Right cardiac atrium (tissue), 5 donors: ENCODE data around the gene NME5. TPM values are rescaled to one million over a fixed set of nuclear protein-coding genes. Genes with fewer than 3 reads are reported as not detected.
A peak's percentile ranks its signal among the peaks of the same experiment; 100 is the strongest.
"Not testable (repeated sequence)": the region's sequence is repeated elsewhere in the genome, so short reads cannot be mapped to it uniquely, and the experiment has no call there.

Experiments
- ATAC-seq, 2 donors: fragments of 200-7000 bp; cut with Tn5 transposase; one replicate each; pipeline versions ENCODE4 v1.8.0 to v1.9.1; 2020; ENCODE audit warnings: moderate library complexity in 2 of 2, mild to moderate bottlenecking in 1 of 2
- DNase-seq, 3 donors: peaks; one replicate each; pipeline ENCODE4 v3.0.0-alpha.2; 2020
- H3K27ac ChIP-seq: one replicate; pipeline ENCODE4 v1.5.1; 2013; ENCODE audit warnings: mild to moderate bottlenecking, low read length, control low read depth, moderate library complexity
- H3K27me3 ChIP-seq: one replicate; pipeline ENCODE4 v1.6.1; 2013; ENCODE audit not compliant: control insufficient read depth, insufficient read depth
- H3K4me1 ChIP-seq: one replicate; pipeline ENCODE4 v1.6.1; 2013; ENCODE audit warnings: low read length; ENCODE audit not compliant: control insufficient read depth, insufficient read depth
- H3K4me3 ChIP-seq: one replicate; pipeline ENCODE4 v1.5.1; 2013; ENCODE audit warnings: low read length, control low read depth
- H3K9me3 ChIP-seq: one replicate; pipeline ENCODE4 v1.6.1; 2013; ENCODE audit warnings: low read length; ENCODE audit not compliant: control insufficient read depth
- WGBS: extraction: QIAGEN DNeasy Blood & Tissue Kit; methylation state at CpG from one replicate; pipeline ENCODE4 v1.1.7; 2013; 5-methylcytosine and 5-hydroxymethylcytosine counted together
- intact Hi-C, 4 donors: fragments of 100-400 bp; cut with DNase I; formaldehyde crosslinking; loops; one replicate each; pipeline versions ENCODE4 v1.11.0 to v1.14.0; 2022 to 2023
- polyA plus RNA-seq: library from polyadenylated mRNA; stranded (reverse); fragments of 200-250 nt; gene quantifications from one replicate; pipeline ENCODE4 v1.2.3, GENCODE V29; 2013
- total RNA-seq, 4 donors: library from RNA; stranded (reverse); fragmentation: NEBNext Ultra II Directional; extraction: Animal tissue kit (Norgen Biotek cat#: 25700); gene quantifications; one replicate each; pipeline ENCODE4 v1.2.1, GENCODE V29; 2021
- donor health status: healthy with polysubstance abuse.
- donor health status: DM: no; HTN: yes; CAD: no.
- donor health status: DM: no; HTN: no; CAD: no.
- donor health status: DM: no; HTN: yes; CAD: no; lungs with severe emphysema.
- donor health status: DM: yes; HTN: yes; CAD: no.

NME5 gene
- total and polyA plus RNA-seq, 5 donors, result 5.0 to 6.8 (median 6.1) TPM

- no peak for DNase-seq
- Histone ChIP-seq H3K4me3 (no peak overlapping the region), H3K4me1 (no peaks in the 10 kb centered on the region), H3K27me3 (no peaks in the 10 kb centered on the region), H3K27ac (no peak overlapping the region), H3K9me3 (no peaks in the 10 kb centered on the region)
- ATAC-seq, result no peak
- intact Hi-C loops, result no loop called here
Observed at GRCh38 chr5:138170299-138170698, 31.1 kb upstream of the NME5 start.

GRCh38 chr5:138169124-138169523, 29.9 kb upstream of the NME5 start:
- ATAC-seq, result no peak
- H3K27ac ChIP-seq, result no peak overlapping the region
- no peaks in the 10 kb centered on the region for H3K4me1 ChIP-seq
- WGBS, result 91% methylated on average over 5 of the region's 5 CpGs
- H3K4me3 ChIP-seq, result no peak overlapping the region
- intact Hi-C loops, result no loop called here
- H3K27me3 ChIP-seq, result no peaks in the 10 kb centered on the region
- no peak for DNase-seq
- H3K9me3 ChIP-seq, result no peaks in the 10 kb centered on the region

DNA sequence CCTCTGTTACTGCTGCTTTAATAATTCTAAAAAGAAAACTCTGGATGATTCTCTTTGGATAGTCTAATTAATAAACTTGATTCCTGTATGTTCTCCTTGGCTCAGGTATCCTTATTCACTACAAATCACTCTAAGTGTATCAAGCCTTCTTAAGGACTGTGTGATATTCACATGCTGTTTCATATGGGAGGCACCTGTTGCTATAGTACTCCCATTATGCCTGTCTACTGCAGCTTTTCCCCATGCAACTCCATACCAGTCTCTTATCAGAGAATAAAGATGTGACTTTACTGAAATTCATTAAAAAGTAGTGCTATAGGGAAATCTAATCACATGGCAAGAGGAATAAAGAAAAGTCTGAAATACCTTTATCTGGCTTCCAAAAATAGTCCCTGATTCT, 24.5 kb upstream of the NME5 start:
- ATAC-seq, result no peak

DNA sequence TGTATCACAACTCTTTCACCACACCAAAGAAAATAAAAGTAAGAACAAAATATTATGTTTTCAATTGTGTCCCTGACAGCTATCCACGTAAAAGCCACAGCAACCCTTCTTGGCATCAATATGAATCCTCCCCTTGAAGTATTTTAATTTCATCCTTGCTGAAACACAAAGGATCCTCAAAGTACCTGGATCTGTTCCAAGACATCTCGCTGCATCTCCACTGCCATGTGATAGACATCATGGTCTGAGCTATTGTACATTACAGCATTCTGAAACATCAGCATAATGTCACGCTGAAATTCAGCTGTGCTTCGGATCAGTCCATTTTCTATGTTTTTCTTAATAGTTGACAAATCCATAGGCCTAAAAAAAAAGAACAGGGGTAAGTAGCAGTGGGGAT, 21.5 kb upstream of the NME5 start:
- DNase-seq (no peak), ATAC-seq (no peak)
- no peak overlapping the region for H3K4me3 ChIP-seq
- WGBS, result 91% methylated on average over 4 of the region's 4 CpGs
- H3K27me3 ChIP-seq, result no peaks in the 10 kb centered on the region
- H3K27ac ChIP-seq, result no peak overlapping the region
- no peaks in the 10 kb centered on the region for H3K4me1 ChIP-seq
- H3K9me3 ChIP-seq, result no peaks in the 10 kb centered on the region
- intact Hi-C loops, result no loop called here

More for the DNA sequence above, 24.5 kb upstream of the NME5 start:
- no peak for DNase-seq
- Histone ChIP-seq H3K27ac (no peak overlapping the region), H3K9me3 (no peaks in the 10 kb centered on the region), H3K27me3 (no peaks in the 10 kb centered on the region), H3K4me1 (no peaks in the 10 kb centered on the region), H3K4me3 (no peak overlapping the region)
- intact Hi-C loops, result no loop called here

GRCh38 chr5:138159666-138160065, 20.4 kb upstream of the NME5 start:
- H3K27me3 ChIP-seq, result no peaks in the 10 kb centered on the region
- no peaks in the 10 kb centered on the region for H3K9me3 ChIP-seq
- no peak overlapping the region for H3K27ac ChIP-seq
- ATAC-seq (no peak), DNase-seq (no peak)
- H3K4me1 ChIP-seq, result no peaks in the 10 kb centered on the region
- WGBS, result 90% methylated on average over 5 of the region's 5 CpGs
- intact Hi-C loops, result no loop called here
- H3K4me3 ChIP-seq, result no peak overlapping the region

GRCh38 chr5:138157626-138158025, 18.4 kb upstream of the NME5 start:
- ATAC-seq, result no peak
- Histone ChIP-seq H3K4me3 (no peak overlapping the region), H3K4me1 (no peaks in the 10 kb centered on the region), H3K27me3 (no peaks in the 10 kb centered on the region), H3K9me3 (no peaks in the 10 kb centered on the region), H3K27ac (no peak overlapping the region)
- no peak for DNase-seq
- intact Hi-C loops, result no loop called here
- WGBS, result 73% methylated on average over 1 of the region's 1 CpG

GRCh38 chr5:138155977-138156376, 16.7 kb upstream of the NME5 start:
- 96% methylated on average over 9 of the region's 9 CpGs for WGBS
- not testable (repeated sequence) for DNase-seq

GRCh38 chr5:138149530-138149929, 10.3 kb upstream of the NME5 start:
- DNase-seq (no peak), ATAC-seq (no peak)
- intact Hi-C loops, result no loop called here
- Histone ChIP-seq H3K4me1 (no peaks in the 10 kb centered on the region), H3K27me3 (no peaks in the 10 kb centered on the region), H3K27ac (no peak overlapping the region), H3K4me3 (no peak overlapping the region), H3K9me3 (no peaks in the 10 kb centered on the region)
- WGBS, result 46% methylated on average over 3 of the region's 3 CpGs

More at GRCh38 chr5:138155977-138156376, 16.7 kb upstream of the NME5 start:
- H3K27me3 ChIP-seq, ATAC-seq, H3K4me1 ChIP-seq, H3K9me3 ChIP-seq, intact Hi-C loops, H3K4me3 ChIP-seq, H3K27ac ChIP-seq: not testable (repeated sequence)

- intact Hi-C loops, result no loop called here
Observed at GRCh38 chr5:138148811-138149210, 9.6 kb upstream of the NME5 start.

GRCh38 chr5:138143578-138143977, 4.3 kb upstream of the NME5 start:
- intact Hi-C loops, H3K4me3 ChIP-seq, H3K27me3 ChIP-seq, H3K4me1 ChIP-seq, ATAC-seq, H3K9me3 ChIP-seq, H3K27ac ChIP-seq, DNase-seq: not testable (repeated sequence)
- WGBS, result 89% methylated on average over 6 of the region's 6 CpGs

More at GRCh38 chr5:138148811-138149210, 9.6 kb upstream of the NME5 start:
- ATAC-seq (peak; percentile 89 to 97), DNase-seq (peak; percentile 63 to 78 (median 65))
- H3K4me3 ChIP-seq, result no peak overlapping the region
- 43% methylated on average over 1 of the region's 1 CpG for WGBS
- no peaks in the 10 kb centered on the region for H3K27me3 ChIP-seq
- H3K4me1 ChIP-seq, result no peaks in the 10 kb centered on the region
- H3K9me3 ChIP-seq, result no peaks in the 10 kb centered on the region
- H3K27ac ChIP-seq, result no peak overlapping the region

GRCh38 chr5:138141734-138142133, 2.5 kb upstream of the NME5 start:
- Histone ChIP-seq H3K27me3 (no peaks in the 10 kb centered on the region), H3K9me3 (no peaks in the 10 kb centered on the region), H3K4me3 (no peak overlapping the region), H3K27ac (no peak overlapping the region), H3K4me1 (no peaks in the 10 kb centered on the region)
- ATAC-seq (no peak), DNase-seq (no peak)
- intact Hi-C loops, result no loop called here
- WGBS, result 69% methylated on average over 1 of the region's 1 CpG

GRCh38 chr5:138140268-138140667, 1.0 kb upstream of the NME5 start:
- intact Hi-C loops, result no loop called here
- WGBS, result 46% methylated on average over 4 of the region's 4 CpGs
- Histone ChIP-seq H3K27ac (no peak overlapping the region), H3K27me3 (no peaks in the 10 kb centered on the region), H3K4me3 (no peak overlapping the region), H3K4me1 (no peaks in the 10 kb centered on the region), H3K9me3 (no peaks in the 10 kb centered on the region)
- ATAC-seq (no peak), DNase-seq (no peak)
